ENCODE results near the gene LPAR1.

LPAR1 gene

DNA sequence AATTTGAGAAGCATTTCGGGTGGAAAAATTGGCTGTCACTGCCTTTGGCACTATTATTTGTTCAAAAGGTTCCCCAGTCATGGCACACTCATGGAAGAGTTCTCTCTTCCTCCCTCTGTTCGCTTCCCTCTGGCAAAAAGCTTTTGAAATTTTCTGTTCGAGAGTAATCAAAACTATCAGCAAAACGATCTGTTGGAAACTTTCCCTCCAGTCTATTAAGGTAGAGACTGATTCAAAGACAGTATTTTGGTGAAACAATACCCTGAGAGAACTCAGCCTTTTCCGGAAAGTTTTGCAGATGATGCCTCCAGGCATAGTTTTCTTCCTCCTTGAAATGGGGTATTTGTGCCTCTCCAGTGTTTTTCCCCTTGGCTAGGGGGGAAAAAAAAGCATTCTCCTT is 3.6 kb upstream of the LPAR1 start:
- Histone ChIP-seq H3K27me3 (replicated peaks; ENCODE audit: control insufficient read depth, insufficient read depth, low read length) (no peaks in the 10 kb centered on the region), H3K4me3 (replicated peaks; ENCODE audit: low read depth, low read length) (no peak overlapping the region), H3K36me3 (ENCODE audit: control insufficient read depth, insufficient read depth, low read length) (no peaks in the 10 kb centered on the region)
- no peak for DNase-seq (ENCODE audit: extremely low read depth, insufficient read length)
- TF ChIP-seq, protein P1, sequence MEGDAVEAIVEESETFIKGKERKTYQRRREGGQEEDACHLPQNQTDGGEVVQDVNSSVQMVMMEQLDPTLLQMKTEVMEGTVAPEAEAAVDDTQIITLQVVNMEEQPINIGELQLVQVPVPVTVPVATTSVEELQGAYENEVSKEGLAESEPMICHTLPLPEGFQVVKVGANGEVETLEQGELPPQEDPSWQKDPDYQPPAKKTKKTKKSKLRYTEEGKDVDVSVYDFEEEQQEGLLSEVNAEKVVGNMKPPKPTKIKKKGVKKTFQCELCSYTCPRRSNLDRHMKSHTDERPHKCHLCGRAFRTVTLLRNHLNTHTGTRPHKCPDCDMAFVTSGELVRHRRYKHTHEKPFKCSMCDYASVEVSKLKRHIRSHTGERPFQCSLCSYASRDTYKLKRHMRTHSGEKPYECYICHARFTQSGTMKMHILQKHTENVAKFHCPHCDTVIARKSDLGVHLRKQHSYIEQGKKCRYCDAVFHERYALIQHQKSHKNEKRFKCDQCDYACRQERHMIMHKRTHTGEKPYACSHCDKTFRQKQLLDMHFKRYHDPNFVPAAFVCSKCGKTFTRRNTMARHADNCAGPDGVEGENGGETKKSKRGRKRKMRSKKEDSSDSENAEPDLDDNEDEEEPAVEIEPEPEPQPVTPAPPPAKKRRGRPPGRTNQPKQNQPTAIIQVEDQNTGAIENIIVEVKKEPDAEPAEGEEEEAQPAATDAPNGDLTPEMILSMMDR (IDR thresholded peaks at IDR 0.05; ENCODE audit: insufficient read depth, low read length, poor library complexity, severe bottlenecking), result no peak

DNA sequence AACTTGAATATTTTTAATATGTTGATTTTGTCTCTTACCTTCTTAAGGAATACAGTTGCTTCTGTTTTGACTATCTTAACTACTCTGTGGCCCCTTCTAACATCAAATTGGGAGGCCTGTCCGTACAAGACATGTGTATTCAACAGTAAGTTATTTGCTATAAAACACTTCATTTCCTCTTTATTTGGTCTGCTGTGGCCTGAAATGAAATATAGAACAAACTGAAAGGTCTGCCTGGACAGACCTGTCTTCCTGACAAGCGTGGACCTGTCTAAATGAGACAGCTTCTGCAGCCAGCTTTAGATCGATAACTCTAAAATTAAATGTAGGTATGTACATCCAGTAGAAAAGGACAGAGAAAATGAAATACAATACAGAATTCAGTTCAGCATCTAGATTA is 2.2 kb upstream of the LPAR1 start:
- Histone ChIP-seq H3K4me3 (replicated peaks; ENCODE audit: low read depth, low read length) (no peak overlapping the region), H3K27me3 (replicated peaks; ENCODE audit: control insufficient read depth, insufficient read depth, low read length) (no peaks in the 10 kb centered on the region), H3K36me3 (ENCODE audit: control insufficient read depth, insufficient read depth, low read length) (no peaks in the 10 kb centered on the region)
- DNase-seq (ENCODE audit: extremely low read depth, insufficient read length), result no peak
- TF ChIP-seq, protein P1 (IDR thresholded peaks at IDR 0.05; ENCODE audit: insufficient read depth, low read length, poor library complexity, severe bottlenecking), result no peak

DNA sequence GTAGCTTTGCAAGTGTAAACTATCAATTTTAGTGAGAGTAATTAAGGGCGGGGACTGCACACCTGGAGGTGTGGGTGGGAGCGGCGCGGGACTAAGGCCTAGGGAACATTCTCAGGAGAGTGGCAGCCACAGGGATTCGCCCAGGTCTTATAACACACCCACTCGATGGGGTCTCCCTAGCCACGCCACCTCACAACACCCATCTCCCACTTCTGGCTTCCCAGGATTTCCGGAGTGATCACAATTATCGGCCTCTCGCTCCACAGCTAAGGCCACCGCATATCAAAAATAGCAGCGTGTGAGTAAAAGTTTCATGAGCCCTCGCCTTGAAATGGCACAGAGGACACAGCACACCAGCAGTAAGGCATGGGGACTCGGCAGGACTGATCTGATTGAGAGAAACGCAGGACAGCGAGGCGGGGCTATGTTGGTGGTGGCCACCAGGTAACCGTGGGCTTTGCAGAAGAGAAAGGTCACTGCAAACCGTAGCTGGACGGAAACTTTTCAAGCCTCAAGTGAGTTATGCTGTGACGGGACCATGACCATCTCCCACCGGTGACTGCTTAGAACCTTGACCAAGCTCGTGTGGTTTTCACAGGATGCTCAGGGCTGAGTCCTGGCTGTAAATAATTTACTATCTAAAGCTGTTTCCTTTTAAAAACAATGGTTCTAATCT is 1.1 kb upstream of the LPAR1 start:
- DNase-seq (ENCODE audit: extremely low read depth, insufficient read length), result no peak
- TF ChIP-seq, protein P1 (IDR thresholded peaks at IDR 0.05; ENCODE audit: insufficient read depth, low read length, poor library complexity, severe bottlenecking), result no peak
- Histone ChIP-seq H3K36me3 (ENCODE audit: control insufficient read depth, insufficient read depth, low read length) (no peaks in the 10 kb centered on the region), H3K27me3 (replicated peaks; ENCODE audit: control insufficient read depth, insufficient read depth, low read length) (no peaks in the 10 kb centered on the region), H3K4me3 (replicated peaks; ENCODE audit: low read depth, low read length) (no peak overlapping the region)

DNA sequence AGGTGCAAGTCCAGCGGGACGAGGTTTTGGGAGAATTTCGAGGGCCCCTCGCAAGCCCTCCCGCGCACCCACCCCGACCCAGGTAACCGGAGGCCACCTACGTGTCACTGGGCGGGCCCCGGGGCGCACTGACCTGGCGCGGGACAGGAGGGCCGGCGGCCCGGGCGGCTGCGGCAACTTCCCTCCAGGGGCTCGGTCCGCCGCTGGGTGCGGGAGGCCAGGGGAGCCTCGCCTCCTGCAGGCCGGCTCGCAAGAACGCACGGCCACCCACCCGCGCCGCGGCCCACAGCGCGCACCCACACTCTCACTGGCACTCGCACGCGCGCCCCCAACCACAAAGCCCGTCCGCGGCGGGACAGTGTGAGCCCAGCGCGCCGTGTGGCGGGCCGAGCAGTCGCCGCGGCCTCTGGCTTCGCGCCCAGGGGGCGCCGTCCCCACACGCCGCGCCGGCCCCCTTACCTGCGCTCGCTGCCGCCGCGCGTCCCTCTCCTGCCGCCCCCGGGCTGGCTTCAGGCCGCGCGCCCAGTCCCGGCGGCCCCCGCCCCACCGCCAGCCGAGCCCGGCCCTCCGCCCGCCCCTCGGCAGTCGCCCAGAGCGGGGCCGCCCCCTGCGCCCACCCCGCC is 451 bp downstream of the LPAR1 start:
- peak overlapping the region; percentile 58 for H3K4me3 ChIP-seq (replicated peaks; ENCODE audit: low read depth, low read length)
- no peaks in the 10 kb centered on the region for H3K27me3 ChIP-seq (replicated peaks; ENCODE audit: control insufficient read depth, insufficient read depth, low read length)
- no peaks in the 10 kb centered on the region for H3K36me3 ChIP-seq (ENCODE audit: control insufficient read depth, insufficient read depth, low read length)
- peak; percentile 83 for DNase-seq (ENCODE audit: extremely low read depth, insufficient read length)
- TF ChIP-seq, protein P1 (IDR thresholded peaks at IDR 0.05; ENCODE audit: insufficient read depth, low read length, poor library complexity, severe bottlenecking), result no peak

DNA sequence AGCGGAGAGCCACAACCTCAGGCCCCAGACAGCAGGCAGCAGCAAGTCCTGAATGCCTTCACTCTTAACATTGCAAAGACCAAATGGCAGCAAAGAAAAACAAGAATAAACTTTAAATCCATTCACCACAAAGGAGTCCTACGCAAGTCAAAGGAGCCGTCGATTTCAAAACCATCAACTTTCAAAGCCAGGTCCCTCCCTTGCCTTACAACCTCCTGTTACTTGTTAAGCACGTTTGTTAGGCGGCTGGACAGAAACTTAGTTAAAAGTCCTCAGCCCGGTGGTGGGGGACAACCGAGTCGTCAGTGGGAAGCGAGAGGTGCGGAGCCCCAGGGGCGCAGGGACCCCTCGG is 938 bp downstream of the LPAR1 start:
- Histone ChIP-seq H3K36me3 (ENCODE audit: control insufficient read depth, insufficient read depth, low read length) (no peaks in the 10 kb centered on the region), H3K4me3 (replicated peaks; ENCODE audit: low read depth, low read length) (peak overlapping the region; percentile 52), H3K27me3 (replicated peaks; ENCODE audit: control insufficient read depth, insufficient read depth, low read length) (no peaks in the 10 kb centered on the region)
- DNase-seq (ENCODE audit: extremely low read depth, insufficient read length), result no peak
- TF ChIP-seq, protein P1 (IDR thresholded peaks at IDR 0.05; ENCODE audit: insufficient read depth, low read length, poor library complexity, severe bottlenecking), result no peak

Data from GM06990 (cell line).